Measurements from ENCODE around the gene HJV.
"Not testable (repeated sequence)": the region's sequence is repeated elsewhere in the genome, so short reads cannot be mapped to it uniquely, and the experiment has no call there.

Gene HJV

GRCh38 chr1:146021622-146022402 is at the start of gene HJV:
Gene HJV (minus strand): TSS chr1:146021735. CDS start chr1:146020231, 1,504 bp downstream.
- DNase-seq = no peak

- DNase-seq = not testable (repeated sequence)
Observed at GRCh38 chr1:146059148-146059547, 37.6 kb upstream of the HJV start.

GRCh38 chr1:146051852-146052676 is 30.5 kb upstream of the HJV start:
- peak; percentile 84 for DNase-seq

GRCh38 chr1:146051452-146051851 is 29.9 kb upstream of the HJV start:
- DNase-seq = no peak

- not testable (repeated sequence) for DNase-seq
Observed at GRCh38 chr1:146050652-146050963, 29.1 kb upstream of the HJV start.

- not testable (repeated sequence) for DNase-seq
Observed at GRCh38 chr1:146049866-146050651, 28.5 kb upstream of the HJV start.

- no peak for DNase-seq
Observed at GRCh38 chr1:146049436-146049835, 27.9 kb upstream of the HJV start.

GRCh38 chr1:146048514-146049115 is 27.1 kb upstream of the HJV start:
- DNase-seq = not testable (repeated sequence)

- no peak for DNase-seq
Observed at GRCh38 chr1:146046664-146047063, 25.1 kb upstream of the HJV start.

- no peak for DNase-seq
Observed at GRCh38 chr1:146039844-146040194, 18.3 kb upstream of the HJV start.

GRCh38 chr1:146036965-146037646 is 15.6 kb upstream of the HJV start:
- DNase-seq = peak; percentile 85

GRCh38 chr1:146036241-146036964 is 14.9 kb upstream of the HJV start:
- no peak for DNase-seq

- no peak for DNase-seq
Observed at GRCh38 chr1:146035048-146035423, 13.5 kb upstream of the HJV start.

- DNase-seq = peak; percentile 65
Observed at GRCh38 chr1:146032631-146033219, 11.2 kb upstream of the HJV start.

GRCh38 chr1:146031476-146031875 is 9.9 kb upstream of the HJV start:
- DNase-seq = no peak

GRCh38 chr1:146029117-146029516 is 7.6 kb upstream of the HJV start:
- DNase-seq = no peak

GRCh38 chr1:146026650-146027049 is 5.1 kb upstream of the HJV start:
- DNase-seq = not testable (repeated sequence)

GRCh38 chr1:146025787-146026495 is 4.4 kb upstream of the HJV start:
- DNase-seq = not testable (repeated sequence)

- DNase-seq = no peak
Observed at GRCh38 chr1:146022403-146023127, 1.0 kb upstream of the HJV start.

- DNase-seq = no peak
Observed at GRCh38 chr1:146021050-146021445, 487 bp downstream of the HJV start.

All from CD4-positive, alpha-beta T cell treated with Interleukin-12 subunit alpha and Interleukin-12 subunit beta, for 1 hour (primary cell).